GM12873 (cell line): ENCODE results near the gene ANP32D.

Source experiments
- CTCF ChIP-seq: IDR thresholded peaks from 2 replicates; pipeline ENCODE4 v1.5.1; 2012; ENCODE audit warnings: low read depth, mild to moderate bottlenecking, moderate library complexity, low read length, control low read depth; ENCODE audit not compliant: insufficient read depth; ENCODE audit errors: missing control alignments

The ANP32D gene

DNA sequence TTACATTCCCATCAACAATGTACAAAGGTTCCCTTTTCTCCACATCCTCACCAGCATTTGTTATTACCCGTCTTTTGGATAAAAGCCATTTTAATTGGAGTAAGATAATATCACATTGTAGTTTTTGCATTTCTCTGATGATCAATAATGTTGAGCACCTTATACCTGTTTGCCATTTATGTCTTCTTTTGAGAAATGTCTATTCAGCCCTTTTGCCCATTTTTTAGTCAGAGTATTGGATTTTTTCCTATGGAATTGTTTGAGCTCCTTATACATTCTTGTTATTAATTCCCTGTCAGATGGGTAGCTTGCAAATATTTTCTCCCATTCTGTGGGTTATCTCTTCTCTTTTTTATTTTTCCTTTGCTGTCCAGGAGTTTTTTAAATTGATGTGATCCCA is 42.4 kb downstream of the ANP32D start:
- TF ChIP-seq CTCF: no peak
